IPS DF 19.7 (cell line): ENCODE measurements around the gene DSPP.

ENCODE experiments used
- DNase-seq: peaks from one replicate; pipeline ENCODE4 v3.0.0-alpha.2; 2013; ENCODE audit warnings: low read depth, low spot score

Gene DSPP

GRCh38 chr4:87631668-87632067 is 23.3 kb downstream of the DSPP start:
- no peak for DNase-seq

- DNase-seq = no peak
Measured at GRCh38 chr4:87632469-87632868, 24.1 kb downstream of the DSPP start.

GRCh38 chr4:87633243-87633642 is 24.9 kb downstream of the DSPP start:
- DNase-seq = no peak

GRCh38 chr4:87644286-87644685 is 36.0 kb downstream of the DSPP start:
- DNase-seq = no peak

- DNase-seq = no peak
Measured at GRCh38 chr4:87649980-87650379, 41.7 kb downstream of the DSPP start, which contains the start of gene DMP1. DMP1 (plus strand) TSS chr4:87650280; CDS start chr4:87656493, 6,213 bp downstream.

- no peak for DNase-seq
Measured at GRCh38 chr4:87650938-87651337, 42.6 kb downstream of the DSPP start.

- DNase-seq = no peak
Measured at GRCh38 chr4:87651941-87652340, 43.6 kb downstream of the DSPP start.

GRCh38 chr4:87654487-87655044 is 46.2 kb downstream of the DSPP start:
- DNase-seq = no peak

- DNase-seq = no peak
Measured at GRCh38 chr4:87657525-87657924, 49.2 kb downstream of the DSPP start.

GRCh38 chr4:87659247-87659931 is 51.1 kb downstream of the DSPP start:
- no peak for DNase-seq

- no peak for DNase-seq
Measured at GRCh38 chr4:87662871-87663270, 54.5 kb downstream of the DSPP start.
